Heart left ventricle (tissue), 16 donors: Measurements from ENCODE around the gene TMEM170B. TPM values are rescaled to one million over a fixed set of nuclear protein-coding genes. Genes with fewer than 3 reads are reported as not detected.

Experiments used
- ATAC-seq, 4 donors: fragments of 200-7000 bp; cut with Tn5 transposase; one replicate each; pipeline ENCODE4 v1.9.1; 2020 to 2022; ENCODE audit warnings: moderate library complexity in 4 of 4, mild to moderate bottlenecking in 3 of 4, moderate number of reproducible peaks in 1 of 4
- DNase-seq, 5 donors: peaks; one replicate each; pipeline ENCODE4 v3.0.0-alpha.2; 2020
- H3K27ac ChIP-seq, 12 donors: fragments of 200-600 bp; sonication (generic) in 4 of 12; one replicate each; pipeline versions ENCODE4 v1.5.0 to v1.8.0; 2016 to 2022; ENCODE audit warnings: mild to moderate bottlenecking in 2 of 12
- H3K27me3 ChIP-seq, 9 donors: fragments of 200-600 bp; sonication (generic) in 2 of 9; one replicate each; pipeline versions ENCODE4 v1.5.1 to v1.8.0; 2016 to 2022; ENCODE audit warnings: mild to moderate bottlenecking in 3 of 9
- H3K36me3 ChIP-seq, 9 donors: fragments of 200-600 bp; sonication (generic) in 2 of 9; one replicate each; pipeline versions ENCODE4 v1.5.0 to v1.8.0; 2018 to 2022; ENCODE audit warnings: mild to moderate bottlenecking in 2 of 9
- H3K4me1 ChIP-seq, 12 donors: fragments of 200-600 bp; sonication (generic) in 4 of 12; one replicate each; pipeline versions ENCODE4 v1.5.0 to v1.8.0; 2016 to 2022; ENCODE audit warnings: mild to moderate bottlenecking in 3 of 12
- H3K4me3 ChIP-seq, 12 donors: fragments of 200-600 bp; sonication (generic) in 4 of 12; one replicate each; pipeline versions ENCODE4 v1.5.0 to v1.8.0; 2017 to 2022; ENCODE audit warnings: mild to moderate bottlenecking in 9 of 12, moderate library complexity in 4 of 12
- H3K9me3 ChIP-seq, 12 donors: fragments of 200-600 bp; sonication (generic) in 4 of 12; one replicate each; pipeline versions ENCODE4 v1.5.0 to v1.8.0; 2016 to 2022; ENCODE audit warnings: mild to moderate bottlenecking in 1 of 12
- CTCF ChIP-seq, 12 donors: fragments of 200-600 bp; sonication (generic) in 4 of 12; IDR thresholded peaks; one replicate each; pipeline versions ENCODE4 v1.5.0 to v1.8.0; 2018 to 2022; ENCODE audit warnings: antibody characterized with exemption in 12 of 12, mild to moderate bottlenecking in 5 of 12
- POLR2A ChIP-seq, 2 donors: fragments of 450-650 bp; IDR thresholded peaks; one replicate each; pipeline ENCODE4 v1.6.1; 2017; ENCODE audit warnings: antibody characterized with exemption in 2 of 2, mild to moderate bottlenecking in 2 of 2, moderate library complexity in 2 of 2
- WGBS, 4 donors: extraction: QIAGEN DNeasy Blood & Tissue Kit in 2 of 4; methylation state at CpG; one replicate each; pipeline versions ENCODE4 v1.1.5 to v1.1.7; 2013 to 2018; 5-methylcytosine and 5-hydroxymethylcytosine counted together
- intact Hi-C, 10 donors: fragments of 100-400 bp; cut with DNase I; formaldehyde crosslinking; loops; one replicate each; pipeline versions ENCODE4 v1.11.1 to v1.14.2; 2022
- long read RNA-seq, 3 donors: library from polyadenylated mRNA; unstranded; transcript quantifications; one replicate each; pipeline ENCODE4 v2.0.0, GENCODE V29; 2020 to 2021
- polyA plus RNA-seq, 2 donors: library from polyadenylated mRNA; stranded (reverse); fragments of 200-250 nt; gene quantifications; one replicate each; pipeline ENCODE4 v1.2.3, GENCODE V29; 2013
- total RNA-seq, 9 donors: library from RNA; depleted of rRNA in 2 of 9; stranded (reverse); fragments of >200 nt in 2 of 9; fragmentation: NEBNext Ultra II Directional in 3 of 9; extraction: Animal tissue kit (Norgen Biotek cat#: 25700) in 3 of 9; gene quantifications; one replicate each; pipeline versions ENCODE4 v1.1.0 to v1.2.4, GENCODE V29; 2016 to 2023
- donor health status: ischemic (EF 13 %, LVEDD 7.1; RV severe dilation, severe dysfunction).
- donor health status: healthy with polysubstance abuse.
- donor health status: DM: no; HTN: yes; CAD: no.
- donor health status: DM: no; HTN: no; CAD: no.
- donor health status: ischemic (EF 25% LVEDD 6.9; RV normal size, moderate dysfunction).
- donor health status: ischemic (EF 25% LVEDD 5.7; RV mildly dilated, moderate dysfunction).
- donor health status: healthy.
- donor health status: DM: yes; HTN: yes; CAD: no.
- donor health status: ischemic (EF 35%, LVEDD 5.7; RV mildly dilated, moderate dysfunction).
- donor health status: nonischemic (EF 11% LVEDD 7.7; RV severe dilation, severe dysfunction).
- donor health status: DM: yes; HTN: yes; CAD: no.
- donor health status: PGD.
- donor health status: ischemic (EF 29% LVEDD 5.4; RV normal size, mild dysfunction).
- donor health status: nonischemic (EF 23%, LVEDD 6.1; RV moderate dilation, normal function).

Gene TMEM170B
- total RNA-seq (1 to 10 TPM; 3.3 to 5.9 (median 4.0) TPM), polyA plus RNA-seq (1 to 10 TPM; 1.0 to 2.8 TPM)
- long read RNA-seq, donor 1, full-length matches to known transcripts: 11 of 11 reads
- long read RNA-seq, donor 1, partial matches to known transcripts: 0 of 11 reads
- long read RNA-seq, donor 1, other reads (novel, unspliced or antisense): 0 of 11 reads
- long read RNA-seq, donor 2, partial matches to known transcripts: 0 of 2 reads
- long read RNA-seq, donor 2, other reads (novel, unspliced or antisense): 2 of 2 reads
- long read RNA-seq, donor 3, full-length matches to known transcripts: 9 of 12 reads
- long read RNA-seq, donor 3, partial matches to known transcripts: 0 of 12 reads
- long read RNA-seq, donor 3, other reads (novel, unspliced or antisense): 3 of 12 reads

GRCh38 chr6:11537229-11538051, at the start of gene TMEM170B:
TSS of gene TMEM170B (plus strand) at chr6:11537749. CDS start at chr6:11538278, 529 bp downstream.
- DNase-seq (peak; percentile 94 to 99 (median 96)), ATAC-seq (peak; percentile 98 to 99 (median 99))
- Histone ChIP-seq H3K4me1 (peaks cover 0 to 26% (median 8%) of the 10 kb centered on the region in 12 donors), H3K4me3 (peak within 1 kb of the TSS; percentile 80 to 96 (median 92)), H3K9me3 (no peaks in the 10 kb centered on the region), H3K36me3 (no peaks in the 10 kb centered on the region), H3K27ac (peak within 1 kb of the TSS; percentile 18 to 91 (median 78)), H3K27me3 (no peaks in the 10 kb centered on the region)
- no peak for TF ChIP-seq CTCF (IDR thresholded peaks at IDR 0.05)
- TF ChIP-seq POLR2A (IDR thresholded peaks at IDR 0.05): peak in 1 of 2 donors; percentile 59
- WGBS, 4 donors: 0 to 2% (median 0%) methylated on average over 13 to 110 of the region's 110 CpGs
- intact Hi-C loops: no loop called here

GRCh38 chr6:11490996-11491395, 46.6 kb upstream of the TMEM170B start:
- peaks cover 0 to 17% (median 3%) of the 10 kb centered on the region in 12 donors for H3K4me1 ChIP-seq
- intact Hi-C loops: loop anchor here in 9 of 10 donors (5.0 to 10.0 kb wide), 7 partner anchors 84 to 536 kb away; partner anchors contain the start of gene NEDD9 (in 1 of the 9)
- ATAC-seq: no peak
- H3K27ac ChIP-seq: no peak overlapping the region
- H3K4me3 ChIP-seq: no peak overlapping the region
- H3K27me3 ChIP-seq: no peaks in the 10 kb centered on the region
- no peak for DNase-seq
- TF ChIP-seq POLR2A (IDR thresholded peaks at IDR 0.05): no peak
- TF ChIP-seq CTCF (IDR thresholded peaks at IDR 0.05): no peak
- 64 to 95% (median 66%) methylated on average over 6 of the region's 6 CpGs for WGBS, 4 donors
- no peaks in the 10 kb centered on the region for H3K9me3 ChIP-seq
- H3K36me3 ChIP-seq: no peaks in the 10 kb centered on the region

- WGBS, 4 donors: 83 to 93% (median 89%) methylated on average over 10 of the region's 10 CpGs
- no peak overlapping the region for H3K4me3 ChIP-seq
- TF ChIP-seq POLR2A (IDR thresholded peaks at IDR 0.05) (no peak), CTCF (IDR thresholded peaks at IDR 0.05) (no peak)
- peaks cover 0 to 23% (median 6%) of the 10 kb centered on the region in 12 donors for H3K4me1 ChIP-seq
- ATAC-seq: no peak
- no peak overlapping the region for H3K27ac ChIP-seq
- no peaks in the 10 kb centered on the region for H3K27me3 ChIP-seq
- H3K9me3 ChIP-seq: no peaks in the 10 kb centered on the region
- no peak for DNase-seq
- H3K36me3 ChIP-seq: no peaks in the 10 kb centered on the region
- intact Hi-C loops: loop anchor here in 9 of 10 donors (5.0 to 10.0 kb wide), 7 partner anchors 83 to 537 kb away; partner anchors contain the start of gene NEDD9 (in 1 of the 9)
Observed at GRCh38 chr6:11491596-11492463, 45.7 kb upstream of the TMEM170B start.
